BLaER1 (cell line): ENCODE measurements around the gene TSPAN9.

Source experiments
- H3K27ac ChIP-seq: shearing (Covaris generic); formaldehyde crosslinking; 2 replicates; pipeline ENCODE4 v1.8.1; 2022
- H3K27me3 ChIP-seq: shearing (Covaris generic); formaldehyde crosslinking; 2 replicates; pipeline ENCODE4 v1.8.1; 2022
- H3K36me3 ChIP-seq: shearing (Covaris generic); formaldehyde crosslinking; 2 replicates; pipeline ENCODE4 v1.8.1; 2022
- H3K4me1 ChIP-seq: shearing (Covaris generic); formaldehyde crosslinking; 2 replicates; pipeline ENCODE4 v1.8.1; 2022
- H3K4me2 ChIP-seq: shearing (Covaris generic); formaldehyde crosslinking; 2 replicates; pipeline ENCODE4 v1.8.1; 2022
- H3K4me3 ChIP-seq: shearing (Covaris generic); formaldehyde crosslinking; 2 replicates; pipeline ENCODE4 v1.8.1; 2022
- H3K9ac ChIP-seq: shearing (Covaris generic); formaldehyde crosslinking; 2 replicates; pipeline ENCODE4 v1.8.1; 2022
- H3K9me3 ChIP-seq: shearing (Covaris generic); formaldehyde crosslinking; 2 replicates; pipeline ENCODE4 v1.8.1; 2022
- H4K20me1 ChIP-seq: shearing (Covaris generic); formaldehyde crosslinking; 2 replicates; pipeline ENCODE4 v1.8.1; 2022
- Cebpa-rat ChIP-seq: shearing (Covaris generic); IDR thresholded peaks from 2 replicates; pipeline ENCODE4 v1.8.1; 2022

The TSPAN9 gene

GRCh38 chr12:3266638-3267037, 189.5 kb downstream of the TSPAN9 start:
- Histone ChIP-seq H3K27me3 (no peaks in the 10 kb centered on the region), H3K36me3 (no peaks in the 10 kb centered on the region; the same call in 1 of the 2 replicates), H3K9me3 (no peaks in the 10 kb centered on the region), H3K9ac (no peak overlapping the region), H3K4me2 (peak overlapping the region; percentile 80), H4K20me1 (0 out of 2 replicates have a peak, but pooled peaks cover 19% of the 10 kb centered on the region), H3K4me3 (no peak overlapping the region), H3K4me1 (peaks cover 38% of the 10 kb centered on the region), H3K27ac (no peak overlapping the region)
- no peak for TF ChIP-seq Cebpa-rat

DNA sequence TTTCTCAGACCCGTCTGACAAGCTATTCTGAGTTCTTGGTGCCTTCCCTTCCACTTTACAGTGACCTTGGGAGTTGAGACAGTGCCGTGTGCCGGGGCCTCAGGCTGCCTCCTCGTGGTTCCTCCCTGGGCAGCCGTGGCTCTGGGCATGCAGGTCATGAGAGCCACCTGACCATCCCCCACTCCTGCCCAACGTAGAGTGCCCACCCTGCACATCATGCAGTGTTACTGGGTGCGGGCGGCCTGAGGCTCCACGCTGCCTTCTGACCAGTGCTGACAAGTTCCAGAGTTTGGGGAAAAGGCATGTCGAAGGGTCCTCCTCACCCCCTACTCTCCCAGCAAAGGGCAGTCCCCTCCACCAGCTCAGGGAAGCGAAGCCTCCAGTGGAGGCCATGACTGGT, 190.5 kb downstream of the TSPAN9 start:
- no peak overlapping the region for H3K9ac ChIP-seq
- no peak overlapping the region for H3K27ac ChIP-seq
- H3K27me3 ChIP-seq: no peaks in the 10 kb centered on the region
- 0 out of 2 replicates have a peak, but pooled peaks cover 19% of the 10 kb centered on the region for H4K20me1 ChIP-seq
- H3K36me3 ChIP-seq: no peaks in the 10 kb centered on the region; the same call in 1 of the 2 replicates
- H3K9me3 ChIP-seq: no peaks in the 10 kb centered on the region
- H3K4me2 ChIP-seq: peak overlapping the region; percentile 80
- H3K4me1 ChIP-seq: peaks cover 40% of the 10 kb centered on the region
- no peak overlapping the region for H3K4me3 ChIP-seq
- no peak for TF ChIP-seq Cebpa-rat

DNA sequence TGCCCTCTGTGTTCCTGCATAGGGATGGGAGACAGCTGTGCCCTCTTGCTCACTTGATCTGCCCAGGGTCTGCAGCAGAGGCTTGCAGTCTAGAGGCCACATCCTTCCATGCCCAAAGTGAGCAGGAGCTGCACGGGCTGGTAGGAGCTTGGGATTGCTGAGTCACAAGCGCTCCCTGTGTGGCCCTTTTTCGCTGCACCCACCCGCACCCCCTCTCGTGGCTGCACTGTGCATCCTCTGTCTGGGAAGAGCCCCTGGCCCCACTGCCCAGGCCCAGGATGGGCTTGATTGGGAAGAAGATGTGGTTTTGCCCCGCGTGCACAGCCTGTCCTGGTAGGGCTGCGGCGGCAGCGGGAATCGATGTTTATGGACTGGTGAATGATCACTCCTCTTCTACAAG, 192.4 kb downstream of the TSPAN9 start:
- H3K9me3 ChIP-seq: no peaks in the 10 kb centered on the region
- no peak overlapping the region for H3K4me2 ChIP-seq
- H3K4me3 ChIP-seq: no peak overlapping the region
- H3K27ac ChIP-seq: no peak overlapping the region
- H3K27me3 ChIP-seq: no peaks in the 10 kb centered on the region
- H3K36me3 ChIP-seq: no peaks in the 10 kb centered on the region; the same call in 1 of the 2 replicates
- TF ChIP-seq Cebpa-rat: no peak
- peaks cover 59% of the 10 kb centered on the region for H3K4me1 ChIP-seq
- H3K9ac ChIP-seq: no peak overlapping the region
- 0 out of 2 replicates have a peak, but pooled peaks cover 19% of the 10 kb centered on the region for H4K20me1 ChIP-seq

DNA sequence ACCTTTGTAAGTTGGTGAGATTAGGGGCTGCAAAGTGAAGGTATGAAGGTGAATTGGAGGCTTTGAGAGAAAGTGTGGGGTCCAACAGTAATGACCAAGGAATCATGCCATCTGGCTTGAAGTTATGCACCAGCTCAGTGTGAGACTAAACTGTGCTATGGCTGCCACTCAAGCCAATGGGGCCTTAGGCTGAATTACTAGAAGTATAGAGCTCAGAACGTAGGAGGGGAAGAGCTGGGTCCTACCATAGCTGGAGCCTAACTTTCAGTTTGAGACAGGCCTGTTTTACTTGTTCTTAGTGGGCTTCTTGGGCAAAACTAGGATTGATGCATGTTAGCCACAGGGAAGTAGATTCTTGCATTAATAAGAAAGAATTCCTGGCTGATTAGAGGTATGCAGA, 194.0 kb downstream of the TSPAN9 start:
- Histone ChIP-seq H4K20me1 (0 out of 2 replicates have a peak, but pooled peaks cover 19% of the 10 kb centered on the region), H3K4me2 (no peak overlapping the region), H3K4me3 (no peak overlapping the region), H3K9ac (no peak overlapping the region), H3K27ac (no peak overlapping the region), H3K36me3 (no peaks in the 10 kb centered on the region), H3K4me1 (peaks cover 62% of the 10 kb centered on the region), H3K9me3 (no peaks in the 10 kb centered on the region), H3K27me3 (no peaks in the 10 kb centered on the region)
- TF ChIP-seq Cebpa-rat: no peak

- H3K36me3 ChIP-seq: no peaks in the 10 kb centered on the region
- H3K4me1 ChIP-seq: peaks cover 62% of the 10 kb centered on the region
- 0 out of 2 replicates have a peak, but pooled peaks cover 14% of the 10 kb centered on the region for H4K20me1 ChIP-seq
- no peak overlapping the region for H3K9ac ChIP-seq
- TF ChIP-seq Cebpa-rat: no peak
- H3K27me3 ChIP-seq: no peaks in the 10 kb centered on the region
- no peak overlapping the region for H3K4me2 ChIP-seq
- no peak overlapping the region for H3K4me3 ChIP-seq
- H3K9me3 ChIP-seq: no peaks in the 10 kb centered on the region
- no peak overlapping the region for H3K27ac ChIP-seq
Measured at GRCh38 chr12:3271639-3272038, 194.5 kb downstream of the TSPAN9 start.

DNA sequence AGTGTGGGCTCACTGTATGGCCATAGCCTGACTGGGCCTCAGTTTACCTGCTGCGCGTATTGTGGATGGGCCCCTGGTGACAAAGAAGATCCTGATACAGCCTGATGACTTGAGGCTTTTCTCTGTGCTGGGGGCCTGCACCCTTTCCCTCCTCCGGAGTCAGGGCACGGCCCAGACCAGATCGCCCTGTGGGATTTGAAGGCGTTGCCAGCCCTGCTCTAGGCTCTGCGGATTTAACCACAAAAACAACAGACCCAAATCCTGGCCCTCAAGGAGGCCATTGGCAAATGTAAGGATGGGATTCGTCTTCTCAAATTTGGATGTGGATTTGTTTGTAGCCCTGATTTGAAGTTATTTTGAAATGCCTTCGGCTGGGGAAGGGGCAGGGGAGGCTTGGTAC, 195.8 kb downstream of the TSPAN9 start:
- TF ChIP-seq Cebpa-rat: no peak
- no peaks in the 10 kb centered on the region for H3K27me3 ChIP-seq
- no peaks in the 10 kb centered on the region for H3K9me3 ChIP-seq
- H3K9ac ChIP-seq: peak overlapping the region; percentile 38; the same call in 1 of the 2 replicates
- H3K4me1 ChIP-seq: peaks cover 50% of the 10 kb centered on the region
- H4K20me1 ChIP-seq: 0 out of 2 replicates have a peak, but pooled peaks cover under 1% of the 10 kb centered on the region
- no peak overlapping the region for H3K4me3 ChIP-seq
- H3K4me2 ChIP-seq: peak overlapping the region; percentile 90
- H3K36me3 ChIP-seq: no peaks in the 10 kb centered on the region
- H3K27ac ChIP-seq: peak overlapping the region; percentile 55

GRCh38 chr12:3273409-3273853, 196.3 kb downstream of the TSPAN9 start:
- Histone ChIP-seq H3K4me1 (peaks cover 51% of the 10 kb centered on the region), H3K9me3 (no peaks in the 10 kb centered on the region), H3K9ac (peak overlapping the region; percentile 38; the same call in 1 of the 2 replicates), H3K27me3 (no peaks in the 10 kb centered on the region), H3K36me3 (no peaks in the 10 kb centered on the region), H3K4me2 (peak overlapping the region; percentile 90), H3K27ac (peak overlapping the region; percentile 55), H3K4me3 (no peak overlapping the region), H4K20me1 (no peaks in the 10 kb centered on the region)
- TF ChIP-seq Cebpa-rat: no peak

GRCh38 chr12:3274664-3275063, 197.5 kb downstream of the TSPAN9 start:
- Histone ChIP-seq H3K27me3 (no peaks in the 10 kb centered on the region), H3K36me3 (no peaks in the 10 kb centered on the region), H3K4me1 (peaks cover 63% of the 10 kb centered on the region), H3K9ac (peak overlapping the region; percentile 30; the same call in 1 of the 2 replicates), H3K27ac (peak overlapping the region; percentile 55), H4K20me1 (no peaks in the 10 kb centered on the region), H3K9me3 (no peaks in the 10 kb centered on the region), H3K4me3 (peak overlapping the region; percentile 18; the same call in 1 of the 2 replicates), H3K4me2 (peak overlapping the region; percentile 90)
- TF ChIP-seq Cebpa-rat: no peak

DNA sequence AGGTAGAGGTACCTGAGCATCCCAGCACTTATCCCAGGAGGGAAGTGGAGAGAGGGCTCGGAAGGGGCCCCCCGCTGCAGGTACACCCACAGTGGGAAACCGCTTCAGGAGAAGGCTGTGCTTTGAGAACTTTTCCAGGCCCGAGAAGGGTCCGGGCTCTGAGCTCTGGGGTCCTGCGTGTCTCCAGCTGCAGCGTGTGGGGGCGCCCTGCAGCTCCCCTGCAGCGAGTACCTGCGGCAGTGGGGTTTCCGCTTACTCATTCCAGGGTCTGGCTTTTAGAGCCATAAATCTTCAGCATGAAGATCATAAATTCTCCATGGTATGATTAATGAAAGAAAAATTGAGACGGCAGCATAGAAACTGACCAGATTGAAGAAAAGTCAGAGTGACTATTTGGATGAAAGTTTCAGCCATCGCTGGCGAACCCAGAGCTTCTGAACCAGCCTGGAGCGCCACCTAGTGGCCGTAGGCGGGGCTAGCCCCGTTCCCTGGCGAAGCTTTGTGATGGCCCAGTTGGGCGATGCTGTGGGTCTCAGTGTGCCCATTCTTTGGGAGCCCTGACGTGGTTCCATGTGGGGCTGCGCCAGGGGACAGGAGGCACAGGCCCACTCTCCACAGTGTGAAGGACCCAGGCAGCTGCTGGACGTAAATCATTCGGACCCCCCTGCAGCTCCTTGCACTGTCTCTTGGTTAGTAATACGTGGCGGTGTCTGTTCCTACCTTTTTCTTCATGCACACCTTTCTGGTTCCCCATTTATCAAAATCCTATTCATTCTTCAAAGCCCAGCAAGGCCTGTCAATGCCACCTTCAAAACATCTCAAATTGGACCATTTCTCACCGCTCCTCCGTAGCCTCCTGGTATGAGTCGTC, 198.2 kb downstream of the TSPAN9 start:
- Histone ChIP-seq H3K4me1 (peaks cover 71% of the 10 kb centered on the region), H4K20me1 (no peaks in the 10 kb centered on the region), H3K36me3 (no peaks in the 10 kb centered on the region), H3K9me3 (no peaks in the 10 kb centered on the region), H3K27ac (no peak overlapping the region), H3K27me3 (no peaks in the 10 kb centered on the region), H3K4me3 (peak overlapping the region; percentile 18; the same call in 1 of the 2 replicates), H3K9ac (peak overlapping the region; percentile 30; the same call in 1 of the 2 replicates), H3K4me2 (peak overlapping the region; percentile 90)
- no peak for TF ChIP-seq Cebpa-rat

DNA sequence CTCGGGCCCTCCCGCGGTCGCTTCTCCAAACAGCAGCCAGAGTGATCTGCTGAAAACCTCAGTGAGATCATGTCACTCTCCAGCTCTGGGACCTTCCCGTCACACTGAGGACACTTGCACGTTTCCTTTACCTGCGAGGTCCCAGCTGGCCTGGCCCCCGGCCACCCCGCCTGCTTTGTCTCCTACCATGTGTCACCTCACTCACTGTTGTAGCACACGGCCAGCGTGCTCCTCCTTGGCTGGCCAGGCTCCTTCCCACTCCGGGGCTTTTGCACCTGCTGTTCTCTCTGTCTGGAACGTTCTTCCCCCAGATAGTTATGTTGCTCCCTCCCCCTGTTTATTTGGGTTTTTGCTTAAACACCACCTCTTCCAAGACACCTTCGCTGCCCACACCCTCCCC, 199.0 kb downstream of the TSPAN9 start:
- H3K4me2 ChIP-seq: peak overlapping the region; percentile 90
- H3K36me3 ChIP-seq: no peaks in the 10 kb centered on the region
- no peaks in the 10 kb centered on the region for H3K27me3 ChIP-seq
- no peak overlapping the region for H3K27ac ChIP-seq
- H3K9me3 ChIP-seq: no peaks in the 10 kb centered on the region
- TF ChIP-seq Cebpa-rat: no peak
- no peaks in the 10 kb centered on the region for H4K20me1 ChIP-seq
- peaks cover 79% of the 10 kb centered on the region for H3K4me1 ChIP-seq
- H3K9ac ChIP-seq: no peak overlapping the region
- no peak overlapping the region for H3K4me3 ChIP-seq
